K562 (cell line): Measurements from ENCODE around the gene CNBD2. TPM values are rescaled to one million over a fixed set of nuclear protein-coding genes. Genes with fewer than 3 reads are reported as not detected.

ENCODE experiments used
- ATAC-seq: fragments of 200-7000 bp; cut with Tn5 transposase; 3 replicates; pipeline ENCODE4 v1.9.1; 2020; ENCODE audit warnings: moderate library complexity
- BruUV-seq: library from RNA; stranded (reverse); fragments of 400-500 nt; replicated peaks from 2 replicates; lab custom pipeline; 2021; lab: Mats Ljungman, UMichigan
- CTCF ChIA-PET: fragments of 300-600 bp; formaldehyde crosslinking; extraction: SDS; loops from one replicate; lab custom pipeline; 2021; ENCODE audit warnings: low intra/inter-chr PET ratio; lab: Yijun Ruan, JAX
- POLR2A ChIA-PET: fragments of 300-600, 350-650 bp; sonication (Branson Sonifier 250); formaldehyde crosslinking; extraction: SDS; loops from one replicate; lab custom pipeline; 2021; ENCODE audit warnings: antibody characterized with exemption, inconsistent platforms; lab: Yijun Ruan, JAX
- DNase-seq, 4 experiments: peaks; one replicate each; pipeline versions ENCODE4 v3.0.0 to v3.0.0-alpha.2; 2011 to 2018; ENCODE audit warnings: low spot score in 3 of 4, mixed read lengths in 3 of 4; ENCODE audit errors: extremely low read depth in 1 of 4
- FAIRE-seq: peaks from 2 replicates; lab custom pipeline; 2011; peaks lifted over from hg19 to GRCh38; lab: Jason Lieb, UNC
- H2AFZ ChIP-seq: 2 replicates; pipeline ENCODE4 v1.6.0; 2011; ENCODE audit warnings: low read depth, low read length, control low read depth, inconsistent platforms
- H3K27ac ChIP-seq: fragments of 200-600 bp; 3 replicates; pipeline ENCODE4 v1.8.0; 2011; ENCODE audit warnings: low read depth, mild to moderate bottlenecking, control low read depth, inconsistent platforms, low read length, moderate library complexity, mixed read lengths; ENCODE audit errors: extremely low read depth
- H3K27me3 ChIP-seq, 2 experiments: fragments of 300-600 bp in 1 of 2; 2 replicates in 1 of 2; 3 replicates in 1 of 2; pipeline versions ENCODE4 v1.6.0 to v1.8.0; 2011; ENCODE audit warnings: inconsistent platforms in 2 of 2, low read length in 2 of 2, mild to moderate bottlenecking in 1 of 2, mixed read lengths in 1 of 2, moderate library complexity in 1 of 2; ENCODE audit not compliant: control insufficient read depth in 2 of 2, insufficient read depth in 2 of 2
- H3K36me3 ChIP-seq: fragments of 300-600 bp; 3 replicates; pipeline ENCODE4 v1.8.0; 2011; ENCODE audit warnings: mild to moderate bottlenecking, low read length, inconsistent platforms; ENCODE audit not compliant: control insufficient read depth, insufficient read depth
- H3K4me1 ChIP-seq, 2 experiments: fragments of 200-600 bp in 1 of 2; replicated peaks in 1 of 2; 2 replicates in 1 of 2; 3 replicates in 1 of 2; pipeline versions ENCODE4 v1.5.1 to v1.8.0; 2011; ENCODE audit warnings: inconsistent platforms in 2 of 2, low read length in 2 of 2, mild to moderate bottlenecking in 1 of 2, mixed read lengths in 1 of 2, moderate library complexity in 1 of 2; ENCODE audit not compliant: control insufficient read depth in 2 of 2, insufficient read depth in 2 of 2
- H3K4me2 ChIP-seq: 2 replicates; pipeline ENCODE4 v1.6.1; 2011; ENCODE audit warnings: low read length, control low read depth, inconsistent platforms, mixed read lengths; ENCODE audit not compliant: insufficient read depth
- H3K4me3 ChIP-seq: fragments of 200-600 bp; sonication (generic), shearing (Covaris generic); 2 replicates; pipeline ENCODE4 v1.5.1; 2016; ENCODE audit warnings: control low read depth, inconsistent platforms
- H3K79me2 ChIP-seq: fragments of 200-600 bp; 3 replicates; pipeline ENCODE4 v1.8.0; 2011; ENCODE audit warnings: low read length, inconsistent platforms; ENCODE audit not compliant: control insufficient read depth, insufficient read depth
- H3K9ac ChIP-seq, 2 experiments: 2 replicates each; pipeline versions ENCODE4 v1.6.0 to v1.6.1; 2011; ENCODE audit warnings: low read depth in 2 of 2, low read length in 2 of 2, control low read depth in 1 of 2, inconsistent platforms in 1 of 2, mild to moderate bottlenecking in 1 of 2, mixed read lengths in 1 of 2; ENCODE audit not compliant: insufficient read depth in 1 of 2
- H3K9me1 ChIP-seq: one replicate; pipeline ENCODE4 v1.6.0; 2011; ENCODE audit warnings: inconsistent platforms, mild to moderate bottlenecking, low read length, moderate library complexity; ENCODE audit not compliant: control insufficient read depth, insufficient read depth
- H3K9me3 ChIP-seq: replicated peaks from 2 replicates; pipeline ENCODE4 v1.5.1; 2011; ENCODE audit warnings: low read depth, low read length, inconsistent platforms; ENCODE audit not compliant: control insufficient read depth, insufficient read depth
- H4K20me1 ChIP-seq: replicated peaks from 2 replicates; pipeline ENCODE4 v1.6.1; 2011; ENCODE audit warnings: low read length, inconsistent platforms, mixed read lengths; ENCODE audit not compliant: control insufficient read depth, insufficient read depth
- CBFA2T3 ChIP-seq: fragments of 450-650 bp; IDR thresholded peaks from 2 replicates; pipeline ENCODE4 v1.6.1; 2017
- CREBBP ChIP-seq: IDR thresholded peaks from one replicate; pipeline ENCODE4 v1.6.1; 2012; ENCODE audit warnings: low read depth, mild to moderate bottlenecking, control low read depth, inconsistent platforms, low read length
- EP400 ChIP-seq: fragments of 450-650 bp; IDR thresholded peaks from 2 replicates; pipeline ENCODE4 v1.6.1; 2017; ENCODE audit warnings: antibody characterized with exemption, mild to moderate bottlenecking, moderate library complexity
- FIP1L1 ChIP-seq: fragments of 200-400 bp; formaldehyde crosslinking; IDR thresholded peaks from 2 replicates; pipeline ENCODE4 v1.6.1; 2018; ENCODE audit warnings: mild to moderate bottlenecking, low read depth, low read length; ENCODE audit not compliant: poor library complexity, severe bottlenecking
- GATAD2B ChIP-seq: fragments of 450-650 bp; IDR thresholded peaks from 2 replicates; pipeline ENCODE4 v1.6.1; 2017; ENCODE audit warnings: mild to moderate bottlenecking, borderline replicate concordance
- MXI1 ChIP-seq: IDR thresholded peaks from 2 replicates; pipeline ENCODE4 v1.6.1; 2011; ENCODE audit warnings: low read depth, mild to moderate bottlenecking, improper control_type of control experiment, low read length
- NFRKB ChIP-seq: fragments of 450-650 bp; IDR thresholded peaks from 2 replicates; pipeline ENCODE4 v1.6.1; 2016; ENCODE audit warnings: low read depth
- PCBP1 ChIP-seq: fragments of 200-400 bp; formaldehyde crosslinking; IDR thresholded peaks from 2 replicates; pipeline ENCODE4 v1.6.1; 2018; ENCODE audit warnings: mild to moderate bottlenecking, low read depth, low read length; ENCODE audit not compliant: poor library complexity, severe bottlenecking
- POLR2B ChIP-seq: fragments of 450-650 bp; IDR thresholded peaks from 2 replicates; pipeline ENCODE4 v1.6.1; 2018; ENCODE audit warnings: low read depth; ENCODE audit not compliant: partially characterized antibody
- RBM17 ChIP-seq: fragments of 200-400 bp; formaldehyde crosslinking; IDR thresholded peaks from 2 replicates; pipeline ENCODE4 v1.6.1; 2017; ENCODE audit warnings: low read depth, mild to moderate bottlenecking, low read length, borderline replicate concordance
- TAL1 ChIP-seq: fragments of 450-650 bp; IDR thresholded peaks from 2 replicates; pipeline ENCODE4 v1.6.1; 2016; ENCODE audit warnings: mild to moderate bottlenecking
- ZFP91 ChIP-seq: sonication (generic); formaldehyde crosslinking; IDR thresholded peaks from 2 replicates; pipeline ENCODE4 v1.8.0; 2022; ENCODE audit warnings: mild to moderate bottlenecking, missing genetic modification reagents
- ZNF224 ChIP-seq: sonication (generic); formaldehyde crosslinking; IDR thresholded peaks from 2 replicates; pipeline ENCODE4 v1.8.0; 2022; ENCODE audit warnings: mild to moderate bottlenecking, missing genetic modification reagents
- ZSCAN29 ChIP-seq: fragments of 450-650 bp; IDR thresholded peaks from 2 replicates; pipeline ENCODE4 v1.6.1; 2017
- WGBS: fragments of 100-300 bp; shearing (Covaris generic); methylation state at CpG from one replicate; pipeline ENCODE4 v1.1.6; 2016; ENCODE audit warnings: low coverage, mixed read lengths; ENCODE audit not compliant: insufficient coverage; ENCODE audit errors: missing lambda C conversion rate; 5-methylcytosine and 5-hydroxymethylcytosine counted together
- in situ Hi-C: fragments of 300-500 bp; cut with MboI; formaldehyde crosslinking; loops from 4 replicates; pipeline ENCODE4 v1.15.0; 2018; ENCODE audit warnings: inconsistent platforms, mixed read lengths
- intact Hi-C: fragments of 100-400 bp; cut with micrococcal nuclease; formaldehyde crosslinking; loops from 2 replicates; pipeline ENCODE4 v1.14.2; 2022
- polyA plus RNA-seq, 8 experiments: library from polyadenylated mRNA; depleted of rRNA in 4 of 8; stranded (reverse) in 5 of 8; unstranded in 3 of 8; fragments of >200 nt; fragmentation: Nextera tagmentation in 2 of 8; fragmentation: Illumina TruSeq in 1 of 8; extraction: Ambion mirVana in 2 of 8; extraction: Trizol in 1 of 8; gene quantifications; 2 replicates each; pipeline versions ENCODE4 v1.2.1 to v1.2.3, GENCODE V29; 2011 to 2014; ENCODE audit warnings: inconsistent platforms in 1 of 8, missing spikeins in 1 of 8
- total RNA-seq, 7 experiments: library from RNA; depleted of rRNA in 6 of 7; stranded (reverse); fragments of >200 nt in 6 of 7; fragmentation: Illumina TruSeq in 2 of 7; extraction: Trizol in 2 of 7; gene quantifications; 2 replicates each; pipeline versions ENCODE4 v1.2.1 to v1.2.3, GENCODE V29; 2011 to 2021; ENCODE audit warnings: low replicate concordance in 1 of 7
- TF ChIP-seq, protein P1 (sequence below): sonication (generic); IDR thresholded peaks from 2 replicates; pipeline ENCODE4 v1.6.1; 2016
- TF ChIP-seq, protein P2 (sequence below): sonication (generic); formaldehyde crosslinking; IDR thresholded peaks from 2 replicates; pipeline ENCODE4 v1.8.1; 2022; ENCODE audit warnings: missing genetic modification reagents
- TF ChIP-seq, protein P3 (sequence below): fragments of 450-650 bp; IDR thresholded peaks from 2 replicates; pipeline ENCODE4 v1.7.0; 2016; ENCODE audit warnings: borderline replicate concordance
- TF ChIP-seq, protein P4 (sequence below): fragments of 250-450 bp; sonication (Bioruptor Pico); IDR thresholded peaks from 2 replicates; pipeline ENCODE4 v1.5.0; 2021

Gene CNBD2
- total and polyA plus RNA-seq, 9 of the 15 experiments (the other 6 are each of a cell fraction or from before 2014, with no cell fraction given), result 3.2 to 17.5 (median 5.3) TPM

DNA sequence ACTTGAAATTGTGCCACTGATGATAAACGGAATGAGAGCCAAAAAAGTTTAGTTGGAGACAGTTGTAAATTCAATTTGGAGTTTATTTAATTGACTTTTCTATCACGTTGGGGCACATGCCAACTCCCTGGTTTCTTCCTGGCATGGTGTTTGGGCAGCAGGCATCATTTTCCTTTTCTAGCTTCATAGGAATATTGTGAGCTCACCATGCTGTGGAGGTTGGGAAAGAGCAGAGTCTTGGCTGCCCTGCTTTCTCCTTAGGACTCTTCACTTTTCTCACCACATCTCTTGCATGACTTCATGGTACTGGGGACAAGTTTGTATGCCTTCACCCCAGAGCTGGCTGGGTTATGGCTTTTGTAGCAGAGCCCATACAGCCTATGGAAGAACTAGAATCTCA lies 20.5 kb upstream of the CNBD2 start:
- POLR2A ChIA-PET, result interaction anchor here (1.0 to 1.8 kb wide), 3 partner anchors 204 to 206 kb away, joined by 3 to 4 read pairs (median 4); partner anchors contain the start of gene RBM39
- in situ Hi-C loops, result no loop called here
- no peak for TF ChIP-seq TAL1
- TF ChIP-seq, protein P1, sequence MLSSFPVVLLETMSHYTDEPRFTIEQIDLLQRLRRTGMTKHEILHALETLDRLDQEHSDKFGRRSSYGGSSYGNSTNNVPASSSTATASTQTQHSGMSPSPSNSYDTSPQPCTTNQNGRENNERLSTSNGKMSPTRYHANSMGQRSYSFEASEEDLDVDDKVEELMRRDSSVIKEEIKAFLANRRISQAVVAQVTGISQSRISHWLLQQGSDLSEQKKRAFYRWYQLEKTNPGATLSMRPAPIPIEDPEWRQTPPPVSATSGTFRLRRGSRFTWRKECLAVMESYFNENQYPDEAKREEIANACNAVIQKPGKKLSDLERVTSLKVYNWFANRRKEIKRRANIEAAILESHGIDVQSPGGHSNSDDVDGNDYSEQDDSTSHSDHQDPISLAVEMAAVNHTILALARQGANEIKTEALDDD, result no peak
- TF ChIP-seq ZSCAN29, result no peak
- no peak for TF ChIP-seq FIP1L1
- TF ChIP-seq ZFP91 (CRISPR knock-in tag), result no peak
- no peak for TF ChIP-seq CBFA2T3
- no peak for TF ChIP-seq NFRKB
- TF ChIP-seq, protein P2, sequence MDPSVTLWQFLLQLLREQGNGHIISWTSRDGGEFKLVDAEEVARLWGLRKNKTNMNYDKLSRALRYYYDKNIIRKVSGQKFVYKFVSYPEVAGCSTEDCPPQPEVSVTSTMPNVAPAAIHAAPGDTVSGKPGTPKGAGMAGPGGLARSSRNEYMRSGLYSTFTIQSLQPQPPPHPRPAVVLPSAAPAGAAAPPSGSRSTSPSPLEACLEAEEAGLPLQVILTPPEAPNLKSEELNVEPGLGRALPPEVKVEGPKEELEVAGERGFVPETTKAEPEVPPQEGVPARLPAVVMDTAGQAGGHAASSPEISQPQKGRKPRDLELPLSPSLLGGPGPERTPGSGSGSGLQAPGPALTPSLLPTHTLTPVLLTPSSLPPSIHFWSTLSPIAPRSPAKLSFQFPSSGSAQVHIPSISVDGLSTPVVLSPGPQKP, result no peak
- no peak for TF ChIP-seq POLR2B
- TF ChIP-seq, protein P3, sequence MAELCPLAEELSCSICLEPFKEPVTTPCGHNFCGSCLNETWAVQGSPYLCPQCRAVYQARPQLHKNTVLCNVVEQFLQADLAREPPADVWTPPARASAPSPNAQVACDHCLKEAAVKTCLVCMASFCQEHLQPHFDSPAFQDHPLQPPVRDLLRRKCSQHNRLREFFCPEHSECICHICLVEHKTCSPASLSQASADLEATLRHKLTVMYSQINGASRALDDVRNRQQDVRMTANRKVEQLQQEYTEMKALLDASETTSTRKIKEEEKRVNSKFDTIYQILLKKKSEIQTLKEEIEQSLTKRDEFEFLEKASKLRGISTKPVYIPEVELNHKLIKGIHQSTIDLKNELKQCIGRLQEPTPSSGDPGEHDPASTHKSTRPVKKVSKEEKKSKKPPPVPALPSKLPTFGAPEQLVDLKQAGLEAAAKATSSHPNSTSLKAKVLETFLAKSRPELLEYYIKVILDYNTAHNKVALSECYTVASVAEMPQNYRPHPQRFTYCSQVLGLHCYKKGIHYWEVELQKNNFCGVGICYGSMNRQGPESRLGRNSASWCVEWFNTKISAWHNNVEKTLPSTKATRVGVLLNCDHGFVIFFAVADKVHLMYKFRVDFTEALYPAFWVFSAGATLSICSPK, result no peak
- TF ChIP-seq MXI1, result no peak
- no peak for TF ChIP-seq GATAD2B
- TF ChIP-seq CREBBP, result no peak
- TF ChIP-seq RBM17, result no peak
- no peak for TF ChIP-seq EP400
- TF ChIP-seq, protein P4, sequence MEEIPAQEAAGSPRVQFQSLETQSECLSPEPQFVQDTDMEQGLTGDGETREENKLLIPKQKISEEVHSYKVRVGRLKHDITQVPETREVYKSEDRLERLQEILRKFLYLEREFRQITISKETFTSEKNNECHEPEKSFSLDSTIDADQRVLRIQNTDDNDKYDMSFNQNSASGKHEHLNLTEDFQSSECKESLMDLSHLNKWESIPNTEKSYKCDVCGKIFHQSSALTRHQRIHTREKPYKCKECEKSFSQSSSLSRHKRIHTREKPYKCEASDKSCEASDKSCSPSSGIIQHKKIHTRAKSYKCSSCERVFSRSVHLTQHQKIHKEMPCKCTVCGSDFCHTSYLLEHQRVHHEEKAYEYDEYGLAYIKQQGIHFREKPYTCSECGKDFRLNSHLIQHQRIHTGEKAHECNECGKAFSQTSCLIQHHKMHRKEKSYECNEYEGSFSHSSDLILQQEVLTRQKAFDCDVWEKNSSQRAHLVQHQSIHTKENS, result no peak
- no peak for TF ChIP-seq ZNF224 (CRISPR knock-in tag)
- no peak for TF ChIP-seq PCBP1

More for the DNA sequence above, 20.5 kb upstream of the CNBD2 start:
- intact Hi-C loops, result no loop called here
- H3K27me3 ChIP-seq, result no peaks in the 10 kb centered on the region
- no TSS peak for BruUV-seq
- no peak overlapping the region for H3K9ac ChIP-seq
- H4K20me1 ChIP-seq, result no peaks in the 10 kb centered on the region
- ATAC-seq (no peak), FAIRE-seq (no peak), DNase-seq (no peak)
- H3K4me1 ChIP-seq, result peaks cover 3 to 5% of the 10 kb centered on the region in 2 experiments; a peak in 2 of 5 replicates
- no peak overlapping the region for H3K27ac ChIP-seq
- peaks cover 43% of the 10 kb centered on the region for H3K36me3 ChIP-seq
- H3K9me3 ChIP-seq, result no peaks in the 10 kb centered on the region
- peaks cover 4% of the 10 kb centered on the region for H3K9me1 ChIP-seq
- H3K79me2 ChIP-seq, result peaks cover 14% of the 10 kb centered on the region
- CTCF ChIA-PET, result no interaction called here
- no peak overlapping the region for H3K4me2 ChIP-seq
- H3K4me3 ChIP-seq, result no peak overlapping the region
- WGBS, result 93% methylated on average over 2 of the region's 2 CpGs
- H2AFZ ChIP-seq, result no peak overlapping the region
